NCI-H460 (cell line): ENCODE results near the gene ADCY9. TPM values are rescaled to one million over a fixed set of nuclear protein-coding genes. Genes with fewer than 3 reads are reported as not detected.
"Not testable (repeated sequence)": the region's sequence is repeated elsewhere in the genome, so short reads cannot be mapped to it uniquely, and the experiment has no call there.

Experiments
- DNase-seq: peaks from one replicate; pipeline ENCODE4 v3.0.0-alpha.2; 2016; ENCODE audit warnings: low read depth; ENCODE audit errors: extremely low read depth
- total RNA-seq: library from RNA; depleted of rRNA; stranded (reverse); fragments of >200 nt; shearing (Covaris generic); gene quantifications from 2 replicates; pipeline ENCODE4 v1.2.3, GENCODE V29; 2014

Gene ADCY9
- total RNA-seq, 1 experiment from 2014 or later, result 8.8 TPM

DNA sequence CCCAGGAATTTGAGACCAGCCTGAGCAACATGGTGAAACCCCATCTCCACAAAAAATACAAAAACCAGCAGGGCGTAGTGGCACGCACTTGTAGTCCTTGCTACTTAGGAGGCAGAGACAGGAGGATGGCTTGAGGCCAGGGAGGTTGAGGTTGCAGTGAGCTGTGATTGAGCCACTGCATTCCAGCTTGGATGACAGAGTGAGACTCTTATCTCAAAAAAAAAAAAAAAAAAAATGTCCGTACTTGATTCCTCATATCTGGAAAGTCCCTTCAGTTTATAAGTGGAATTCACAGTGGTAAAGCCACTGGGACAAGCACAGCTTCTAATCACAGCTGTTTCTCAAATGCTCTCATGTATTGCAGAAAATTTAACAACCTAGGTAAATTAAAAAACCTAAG is 157.1 kb downstream of the ADCY9 start:
- no peak for DNase-seq

DNA sequence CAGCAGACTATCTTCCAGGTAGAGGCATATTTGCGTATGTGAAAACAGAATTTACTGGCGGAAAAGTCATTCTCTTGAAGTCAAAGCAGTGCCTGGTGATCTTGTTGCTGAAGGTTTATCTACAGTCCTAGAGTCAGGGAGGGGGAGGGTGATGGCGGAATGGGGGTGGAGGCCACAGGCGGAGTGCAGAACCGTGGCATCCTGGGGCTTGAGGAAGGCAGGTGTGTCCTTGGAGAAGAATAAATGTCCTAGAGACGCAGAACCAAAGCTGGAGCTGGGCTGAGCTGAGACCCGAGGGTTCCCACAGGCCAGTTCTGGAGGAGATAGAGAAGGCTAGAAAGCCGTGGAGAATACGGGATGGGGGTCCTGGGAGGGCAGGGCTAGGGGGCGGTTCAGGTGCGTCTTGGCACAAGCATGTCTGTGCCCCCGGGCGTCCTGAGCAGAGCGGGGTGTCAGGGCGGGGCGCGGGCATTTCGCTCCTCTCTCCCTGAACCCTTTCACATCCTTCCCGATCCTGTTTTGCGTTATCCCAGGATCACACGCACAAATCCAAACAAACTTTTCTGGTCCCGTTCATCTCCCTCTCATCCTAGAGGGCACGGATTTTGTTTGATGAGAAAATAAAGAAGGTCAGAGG is 158.8 kb downstream of the ADCY9 start:
- no peak for DNase-seq

DNA sequence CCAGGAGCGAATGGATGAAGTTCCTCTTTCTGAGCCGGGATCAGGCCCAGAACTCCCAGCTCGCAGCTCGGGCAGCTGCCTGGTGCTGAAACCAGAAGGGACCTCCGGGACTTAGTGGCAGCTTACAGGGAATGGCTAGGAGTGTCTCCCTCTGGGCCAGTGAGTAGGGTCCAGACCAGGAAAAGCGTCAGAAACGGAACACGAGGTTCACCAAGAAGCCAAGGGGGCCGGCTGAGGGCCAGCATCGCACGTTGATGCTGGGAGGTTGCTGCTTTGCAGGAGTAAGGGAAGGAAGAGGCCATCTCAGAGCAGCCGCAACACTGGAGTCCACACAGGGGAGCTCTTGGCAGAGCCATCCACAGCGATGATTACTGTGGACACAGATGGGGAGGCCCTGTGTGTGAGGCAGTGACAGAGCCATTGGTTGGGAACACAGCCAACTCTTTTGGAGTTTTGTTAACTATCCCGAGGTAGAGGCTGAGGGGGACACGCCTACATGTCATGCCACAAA is 161.8 kb downstream of the ADCY9 start:
- DNase-seq, result no peak

DNA sequence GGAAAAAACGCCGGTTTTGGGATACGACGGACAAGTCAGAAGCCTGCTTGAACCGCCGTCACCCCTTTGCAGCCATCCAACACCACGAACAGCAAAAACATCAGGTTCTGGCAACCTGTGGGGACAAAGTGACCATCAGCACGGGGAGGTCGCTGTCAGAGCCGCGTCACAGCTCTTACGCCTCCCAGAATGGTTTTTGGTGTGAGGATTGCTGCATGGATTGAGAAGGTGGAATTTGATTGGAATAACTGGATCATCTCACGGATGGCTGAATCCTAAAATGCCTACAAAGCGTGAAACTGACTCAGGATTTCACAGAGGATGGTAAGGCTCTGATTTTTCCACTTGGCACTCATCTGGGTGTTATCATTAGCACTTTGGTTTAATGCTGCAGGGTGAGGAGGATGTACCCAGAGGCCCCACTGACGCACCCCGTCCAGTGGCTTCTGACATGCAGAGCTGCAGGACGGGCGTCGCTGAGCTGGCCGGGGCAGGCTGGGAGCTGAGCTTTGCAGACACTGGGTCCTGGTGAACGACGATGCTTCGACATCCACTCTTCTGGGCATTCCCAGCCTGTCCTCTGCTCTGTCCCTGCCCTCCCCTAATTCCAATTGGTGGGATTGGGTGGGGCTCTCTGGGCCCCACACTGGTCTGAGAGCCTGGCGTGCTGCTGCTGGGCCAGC is 162.4 kb downstream of the ADCY9 start:
- DNase-seq, result peak; percentile 74

DNA sequence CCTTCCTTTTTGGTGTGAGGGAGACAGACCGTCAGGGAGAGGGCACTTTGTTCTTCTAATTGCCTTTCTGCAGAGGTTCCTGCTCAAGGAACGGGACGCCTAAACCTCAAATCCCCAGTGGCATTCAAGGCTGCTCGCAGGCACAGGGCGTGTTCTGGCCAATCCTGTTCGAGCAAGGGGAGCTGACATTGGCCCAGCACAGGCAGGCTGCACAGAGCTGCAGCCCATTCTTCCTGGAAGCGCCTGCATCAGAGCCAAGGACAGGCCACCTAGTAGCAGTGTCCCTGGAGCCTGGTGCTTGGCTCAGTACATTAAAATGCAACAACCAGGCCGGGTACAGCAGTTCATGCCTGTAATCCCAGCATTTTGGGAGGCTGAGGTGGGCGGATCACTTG is 163.5 kb downstream of the ADCY9 start:
- DNase-seq, result no peak

DNA sequence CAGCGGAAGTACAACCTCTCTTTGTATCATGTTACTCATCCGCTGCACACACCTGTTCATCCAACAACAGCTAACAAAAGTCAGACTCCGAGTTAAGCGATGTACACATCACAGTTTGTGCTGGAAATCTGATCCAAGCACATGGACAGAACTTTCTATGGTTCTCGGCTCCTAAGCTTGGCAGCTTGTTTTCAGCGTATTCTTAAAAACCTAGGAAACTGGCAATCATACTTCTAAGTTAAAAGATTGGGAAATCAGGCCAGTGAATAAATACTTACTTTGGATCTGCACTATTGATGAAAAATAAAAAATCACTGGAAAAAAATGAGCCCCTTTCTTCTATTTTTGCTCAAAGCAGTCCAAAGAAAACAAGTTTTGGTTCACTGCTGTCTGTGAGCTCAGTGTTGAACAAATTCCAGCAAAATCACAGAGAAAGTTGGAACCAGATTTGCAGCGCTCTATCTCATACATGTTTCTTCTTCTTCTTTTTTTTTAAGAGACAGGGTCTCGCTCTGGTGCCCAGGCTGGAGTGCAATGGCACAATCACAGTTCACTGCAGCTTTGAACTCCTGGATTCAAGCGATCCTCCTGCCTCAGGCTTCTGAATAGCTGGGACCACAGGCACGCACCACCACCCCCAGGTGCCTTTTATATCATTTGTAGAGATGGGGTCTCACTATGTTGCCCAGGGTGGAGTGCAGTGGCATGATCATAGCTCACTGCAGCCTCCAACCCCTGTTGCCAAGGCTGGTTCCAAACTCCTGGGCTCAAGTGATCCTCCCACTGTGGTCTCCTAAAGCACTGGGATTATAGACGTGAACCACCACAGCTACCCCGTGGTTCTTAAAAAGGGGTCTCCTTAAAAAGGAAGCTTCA is 164.1 kb downstream of the ADCY9 start:
- no peak for DNase-seq

DNA sequence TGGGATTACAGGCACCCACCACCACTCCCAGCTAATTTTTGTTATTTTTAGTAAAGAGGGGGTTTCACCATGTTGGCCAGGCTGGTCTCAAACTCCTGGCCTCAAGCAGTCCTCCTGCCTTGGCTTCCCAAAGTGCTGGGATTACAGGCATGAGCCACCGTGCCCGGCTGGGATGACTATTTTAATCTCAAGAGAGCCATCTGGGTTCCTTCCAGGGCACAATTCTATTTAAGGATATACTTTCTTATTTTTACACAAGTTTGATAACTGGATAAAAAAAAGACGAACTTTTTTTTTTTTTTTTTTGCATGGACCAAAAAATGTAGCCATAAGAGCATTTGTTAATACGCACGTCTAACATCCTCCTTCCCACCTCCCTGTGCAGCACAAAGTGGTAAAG is 164.9 kb downstream of the ADCY9 start:
- DNase-seq, result not testable (repeated sequence)

DNA sequence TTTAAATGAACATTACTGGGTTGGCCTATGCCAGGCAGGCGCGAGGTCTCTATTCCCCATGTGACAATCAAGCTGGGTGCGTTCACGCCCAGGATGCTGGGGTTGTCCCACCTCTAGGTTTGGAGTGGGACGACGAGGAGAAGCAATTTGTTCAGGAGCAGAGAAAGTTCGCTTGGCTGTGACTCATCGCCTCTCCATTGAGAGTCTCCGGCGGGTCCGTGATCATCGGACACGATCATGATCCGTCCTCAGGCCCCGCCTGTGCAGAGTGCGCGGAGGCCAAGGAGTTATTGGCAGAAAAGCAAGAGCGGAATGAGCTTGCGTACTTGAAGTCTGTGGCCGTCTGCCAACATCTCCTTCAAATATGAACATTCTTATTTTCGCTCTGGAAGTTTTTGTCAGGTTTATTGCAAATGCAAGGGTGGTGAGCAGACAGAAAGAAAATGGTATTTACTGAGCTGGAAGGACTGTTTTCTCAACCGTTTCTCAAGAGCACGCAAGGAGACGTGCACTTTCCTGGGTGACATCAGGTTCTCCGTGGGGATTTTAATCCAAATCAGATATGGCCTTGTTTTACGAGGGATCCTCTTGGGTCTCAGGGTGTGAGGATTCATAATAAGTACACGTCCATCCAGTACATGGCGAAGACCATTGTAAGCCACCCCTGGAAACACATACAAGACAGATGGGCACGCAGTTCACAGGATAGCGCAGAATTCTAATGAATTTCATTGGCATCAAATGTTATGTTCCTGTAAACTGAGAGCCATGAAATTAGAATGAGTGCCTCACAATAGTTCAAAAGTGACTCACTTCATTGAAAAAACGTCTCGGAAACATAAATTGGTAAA is 165.7 kb downstream of the ADCY9 start:
- DNase-seq, result peak; percentile 86

DNA sequence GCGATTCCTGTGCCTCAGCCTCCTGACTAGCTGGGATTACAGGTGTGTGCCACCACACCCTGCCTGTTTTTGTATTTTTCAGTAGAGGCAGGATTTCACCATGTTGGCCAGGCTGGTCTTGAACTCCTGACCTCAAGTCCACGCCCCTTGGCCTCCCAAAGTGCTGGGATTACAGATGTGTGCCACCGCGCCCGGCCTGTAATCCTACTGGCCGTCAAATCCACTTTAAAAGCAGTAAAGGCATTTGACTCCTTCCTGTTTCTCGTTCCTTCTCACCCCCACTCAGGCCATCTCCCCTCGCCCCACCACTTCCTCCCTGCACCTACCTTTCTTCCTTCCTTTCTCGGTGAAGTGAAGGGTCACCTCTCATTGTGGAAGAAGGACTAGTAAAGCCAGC is 166.3 kb downstream of the ADCY9 start:
- DNase-seq, result no peak

DNA sequence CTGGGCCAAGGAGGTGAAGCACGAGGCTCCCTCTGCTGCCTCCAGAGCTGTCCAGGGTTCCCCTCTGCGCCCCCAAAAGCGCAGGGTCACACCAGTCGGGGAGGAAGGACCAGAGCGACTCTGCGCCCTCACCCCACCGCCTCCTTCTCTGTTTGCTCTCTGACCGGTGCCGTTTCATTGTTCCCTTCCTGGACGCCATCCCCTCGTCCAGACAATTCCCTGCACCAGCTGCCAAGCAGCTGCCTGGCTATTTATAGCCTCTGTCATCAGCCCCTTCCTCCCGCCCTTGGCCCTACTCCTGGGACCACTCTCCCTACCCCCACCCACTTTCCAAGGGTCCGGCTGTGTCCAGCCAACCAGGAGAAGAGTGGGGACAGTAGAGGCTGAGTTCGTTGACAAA is 167.0 kb downstream of the ADCY9 start:
- no peak for DNase-seq

DNA sequence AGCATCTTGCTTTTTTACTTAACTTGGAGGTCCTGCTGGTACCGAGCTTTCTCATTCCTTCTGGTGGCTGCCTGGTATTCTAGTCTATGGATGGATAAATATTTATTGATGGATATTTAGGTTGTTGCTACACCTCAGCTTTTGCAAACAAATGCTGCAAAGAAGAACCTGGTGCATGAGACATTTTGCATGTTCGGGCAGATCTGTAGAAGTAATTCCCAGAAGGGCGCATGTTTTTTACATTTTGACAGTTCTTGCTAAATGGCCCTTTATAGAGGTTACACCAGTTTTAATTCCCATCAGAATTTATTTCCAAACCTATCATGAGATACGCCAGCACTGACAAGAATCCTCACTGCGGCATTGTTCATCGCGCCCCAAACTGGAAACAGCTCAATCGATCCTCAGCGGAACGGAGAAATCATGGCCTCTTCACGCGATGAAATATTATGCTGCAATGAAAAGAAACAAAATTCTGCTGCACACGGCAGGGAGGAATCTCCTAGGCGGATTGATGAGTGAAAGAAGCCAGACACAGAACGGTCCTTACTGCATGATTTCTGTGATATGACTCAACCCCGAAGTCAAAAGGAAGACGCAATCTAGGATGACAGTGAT is 167.8 kb downstream of the ADCY9 start:
- no peak for DNase-seq

DNA sequence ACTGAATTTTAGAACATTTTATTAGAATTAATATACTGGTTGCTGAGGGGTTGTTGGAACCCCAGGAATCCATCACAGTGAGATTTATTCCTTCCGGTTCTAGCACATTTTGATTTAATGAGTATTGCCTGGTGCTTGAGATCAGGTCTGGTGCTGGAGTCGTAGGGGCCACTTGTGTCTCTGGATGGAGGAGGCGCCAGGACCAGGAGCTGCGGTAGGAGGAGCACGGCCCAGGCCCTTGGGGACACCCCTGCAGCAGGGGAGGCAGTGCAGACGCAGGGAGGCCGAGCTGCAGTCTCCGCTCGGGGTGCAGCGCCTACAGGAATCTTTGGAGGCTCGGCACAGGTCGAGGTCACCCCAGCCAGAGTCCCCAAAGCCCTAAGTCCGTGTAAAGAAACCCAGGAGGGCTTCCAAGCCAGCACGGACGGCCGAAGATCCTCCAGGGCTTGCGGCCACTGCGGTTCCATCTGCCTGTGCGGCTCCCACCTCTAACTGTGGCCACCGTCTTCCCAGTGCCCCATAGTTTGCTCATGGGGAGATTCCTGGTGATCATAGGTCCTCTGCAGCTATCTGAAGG is 169.6 kb downstream of the ADCY9 start:
- no peak for DNase-seq

DNA sequence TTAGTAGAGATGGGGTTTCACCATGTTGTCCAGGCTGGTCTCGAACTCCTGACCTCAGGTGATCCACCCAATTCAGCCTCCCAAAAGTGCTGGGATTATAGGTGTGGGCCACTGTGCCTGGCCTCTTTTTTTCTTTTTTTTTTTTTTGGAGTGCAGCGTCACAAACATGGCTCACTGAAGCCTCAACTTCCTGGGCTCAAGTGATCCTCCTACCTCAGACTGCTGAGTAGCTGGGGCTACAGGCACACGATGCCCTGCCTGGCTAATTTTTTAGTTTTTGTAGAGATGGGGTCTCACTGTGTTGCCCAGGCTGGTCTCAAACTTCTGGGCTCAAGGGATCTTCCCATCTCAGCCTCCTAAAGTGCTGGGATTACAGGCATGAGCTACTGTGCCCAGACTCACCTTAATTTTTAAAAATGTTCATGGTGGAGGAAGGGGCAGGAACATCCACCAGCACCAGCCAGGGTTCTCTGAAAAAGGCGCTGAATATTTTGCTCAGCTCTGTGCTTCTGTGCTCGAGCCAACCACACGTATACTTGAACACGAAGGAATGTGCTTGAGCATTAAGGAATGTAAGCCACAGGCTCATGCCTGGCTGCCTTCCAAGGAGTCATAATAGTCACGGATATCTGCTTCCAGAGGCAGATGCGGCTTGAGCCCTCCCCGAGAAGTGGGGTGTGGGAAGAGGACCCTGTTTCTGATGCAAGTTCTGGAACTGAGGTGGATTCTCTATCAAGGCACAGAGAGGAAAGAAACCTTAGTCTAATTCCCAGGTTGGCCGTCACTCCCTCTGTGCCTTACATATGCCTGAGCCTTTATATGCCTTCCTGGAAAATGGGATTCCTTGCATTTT is 170.3 kb downstream of the ADCY9 start:
- peak; percentile 79 for DNase-seq

DNA sequence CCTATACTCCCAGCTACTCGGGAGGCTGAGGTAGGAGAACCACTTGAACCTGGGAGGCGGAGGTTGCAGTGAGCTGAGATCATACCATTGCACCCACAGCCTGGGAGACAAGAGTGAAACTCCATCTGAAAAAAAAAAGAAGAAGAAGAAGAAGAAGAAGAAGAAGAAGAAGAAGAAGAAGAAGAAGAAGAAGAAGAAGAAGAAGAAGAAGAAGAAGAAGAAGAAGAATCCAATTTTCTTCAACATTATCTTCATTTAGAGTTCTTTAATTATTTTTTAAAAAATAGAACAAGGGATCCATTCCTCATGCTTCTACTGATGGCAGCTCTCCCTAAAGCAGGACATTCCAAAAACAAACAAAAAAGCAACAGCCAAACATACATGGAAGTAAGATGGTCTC is 171.8 kb downstream of the ADCY9 start:
- DNase-seq, result not testable (repeated sequence)

DNA sequence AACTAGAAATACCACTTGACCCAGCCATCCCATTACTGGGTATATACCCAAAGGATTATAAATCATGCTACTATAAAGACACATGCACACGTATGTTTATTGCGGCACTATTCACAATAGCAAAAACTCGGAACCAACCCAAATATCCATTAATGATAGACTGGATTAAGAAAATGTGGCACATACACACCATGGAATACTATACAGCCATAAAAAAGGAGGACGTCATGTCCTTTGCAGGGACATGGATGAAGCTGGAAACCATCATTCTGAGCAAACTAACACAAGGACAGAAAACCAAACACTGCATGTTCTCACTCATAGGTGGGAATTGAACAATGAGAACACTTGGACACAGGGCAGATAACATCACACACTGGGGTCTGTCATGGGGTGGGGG is 174.1 kb downstream of the ADCY9 start:
- DNase-seq, result not testable (repeated sequence)

DNA sequence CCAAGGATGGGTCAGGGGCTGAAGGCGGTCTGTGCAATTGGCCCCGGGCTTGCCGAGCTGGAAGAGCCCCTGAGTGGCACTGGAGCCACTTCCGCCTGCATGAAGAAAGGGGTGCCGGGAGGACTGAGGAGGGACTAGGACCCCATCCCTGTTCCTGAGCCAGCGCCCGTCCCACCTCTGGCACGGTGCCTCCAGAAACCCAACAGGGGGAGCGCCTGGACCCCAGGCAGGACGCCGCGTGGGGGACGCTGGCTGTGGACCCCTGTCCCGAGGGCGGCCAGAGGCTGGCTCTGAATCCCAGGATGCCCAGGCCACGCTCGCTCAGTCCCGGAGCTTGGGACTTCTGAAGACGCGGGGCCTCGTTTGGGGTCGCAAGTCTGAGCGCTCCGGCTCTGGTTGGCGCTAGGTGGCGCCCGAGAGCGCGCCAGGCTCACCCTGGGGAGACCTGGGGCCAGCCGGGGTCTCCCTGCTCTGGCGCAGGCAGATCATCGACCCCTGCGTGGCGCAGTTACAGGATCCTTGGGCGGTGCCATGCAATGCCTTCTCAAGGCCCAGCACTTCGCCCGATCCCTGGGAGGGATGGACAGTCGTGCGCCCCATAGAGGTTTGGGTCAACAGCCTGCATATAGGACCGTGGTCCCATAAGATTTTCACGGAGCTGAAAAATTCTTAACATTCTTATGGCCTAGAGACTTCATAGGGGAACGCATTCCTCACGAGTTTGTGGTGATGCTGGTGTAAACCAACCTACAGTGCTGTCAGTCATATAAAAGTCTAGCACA is 177.2 kb downstream of the ADCY9 start:
- DNase-seq, result no peak

DNA sequence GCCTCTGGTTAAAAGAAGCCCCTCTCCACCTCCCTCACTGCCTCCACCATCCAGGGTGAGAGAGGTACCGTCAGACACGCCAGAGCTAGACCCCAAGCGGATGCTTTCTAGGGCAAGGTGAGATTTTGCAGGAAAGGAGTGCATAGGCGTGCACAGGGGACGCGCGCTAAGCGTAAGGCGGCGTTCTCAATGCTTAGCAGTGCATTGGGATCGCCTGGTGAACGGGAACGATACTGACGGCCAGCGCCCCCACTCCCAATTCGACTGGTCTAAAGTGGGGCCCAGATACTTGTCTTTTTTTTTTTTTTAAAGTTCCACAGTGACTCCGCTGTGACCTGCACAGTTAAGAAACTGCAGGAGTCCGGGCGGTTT is 177.8 kb downstream of the ADCY9 start:
- no peak for DNase-seq
